Kidney epithelial cell (primary cell): Measurements from ENCODE around the gene TMEM234. TPM values are rescaled to one million over a fixed set of nuclear protein-coding genes. Genes with fewer than 3 reads are reported as not detected.

ENCODE experiments used
- DNase-seq: peaks from one replicate; pipeline ENCODE4 v3.0.0-alpha.2; 2010; ENCODE audit warnings: low read depth
- H3K27me3 ChIP-seq: 2 replicates; pipeline ENCODE4 v1.6.0; 2011; ENCODE audit warnings: low read length; ENCODE audit not compliant: control insufficient read depth, insufficient read depth
- H3K36me3 ChIP-seq: 2 replicates; pipeline ENCODE4 v1.5.1; 2011; ENCODE audit warnings: low read length; ENCODE audit not compliant: control insufficient read depth, insufficient read depth
- H3K4me3 ChIP-seq: 2 replicates; pipeline ENCODE4 v1.5.1; 2011; ENCODE audit warnings: low read depth, mild to moderate bottlenecking, control low read depth, low read length
- total RNA-seq: library from RNA; depleted of rRNA; stranded (reverse); fragments of >200 nt; gene quantifications from 2 replicates; pipeline ENCODE4 v1.2.3, GENCODE V29; 2015
- TF ChIP-seq, protein P1 (sequence below): IDR thresholded peaks from 2 replicates; pipeline ENCODE4 v1.5.1; 2011; ENCODE audit warnings: mild to moderate bottlenecking, moderate library complexity, low read length, control low read depth, inconsistent platforms; ENCODE audit not compliant: insufficient read depth, poor library complexity, severe bottlenecking

The TMEM234 gene
- total RNA-seq, 1 donor from 2014 or later = 21.1 TPM

DNA sequence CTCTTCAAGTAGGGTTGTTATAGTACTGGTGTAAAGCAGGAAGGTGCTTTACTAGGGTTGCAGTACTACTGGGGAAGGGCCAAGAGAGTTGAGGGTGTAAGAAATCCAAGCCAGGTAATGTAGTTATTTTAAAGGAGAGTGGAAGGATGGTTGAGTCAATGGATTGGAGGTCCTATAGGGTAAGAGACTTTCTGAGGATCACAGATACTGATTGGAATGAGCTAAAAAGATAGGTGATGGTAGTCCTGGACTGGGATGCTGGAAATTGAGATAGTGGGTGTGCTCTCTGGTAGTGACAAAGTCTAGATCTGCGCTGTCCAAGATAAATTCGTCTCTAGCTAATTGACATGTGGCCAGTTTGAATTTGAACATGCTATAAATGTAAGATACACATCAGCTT is 35.7 kb downstream of the TMEM234 start:
- TF ChIP-seq, protein P1, sequence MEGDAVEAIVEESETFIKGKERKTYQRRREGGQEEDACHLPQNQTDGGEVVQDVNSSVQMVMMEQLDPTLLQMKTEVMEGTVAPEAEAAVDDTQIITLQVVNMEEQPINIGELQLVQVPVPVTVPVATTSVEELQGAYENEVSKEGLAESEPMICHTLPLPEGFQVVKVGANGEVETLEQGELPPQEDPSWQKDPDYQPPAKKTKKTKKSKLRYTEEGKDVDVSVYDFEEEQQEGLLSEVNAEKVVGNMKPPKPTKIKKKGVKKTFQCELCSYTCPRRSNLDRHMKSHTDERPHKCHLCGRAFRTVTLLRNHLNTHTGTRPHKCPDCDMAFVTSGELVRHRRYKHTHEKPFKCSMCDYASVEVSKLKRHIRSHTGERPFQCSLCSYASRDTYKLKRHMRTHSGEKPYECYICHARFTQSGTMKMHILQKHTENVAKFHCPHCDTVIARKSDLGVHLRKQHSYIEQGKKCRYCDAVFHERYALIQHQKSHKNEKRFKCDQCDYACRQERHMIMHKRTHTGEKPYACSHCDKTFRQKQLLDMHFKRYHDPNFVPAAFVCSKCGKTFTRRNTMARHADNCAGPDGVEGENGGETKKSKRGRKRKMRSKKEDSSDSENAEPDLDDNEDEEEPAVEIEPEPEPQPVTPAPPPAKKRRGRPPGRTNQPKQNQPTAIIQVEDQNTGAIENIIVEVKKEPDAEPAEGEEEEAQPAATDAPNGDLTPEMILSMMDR = no peak
- Histone ChIP-seq H3K4me3 (no peak overlapping the region), H3K36me3 (peaks cover 11% of the 10 kb centered on the region), H3K27me3 (no peaks in the 10 kb centered on the region)
- DNase-seq = no peak

DNA sequence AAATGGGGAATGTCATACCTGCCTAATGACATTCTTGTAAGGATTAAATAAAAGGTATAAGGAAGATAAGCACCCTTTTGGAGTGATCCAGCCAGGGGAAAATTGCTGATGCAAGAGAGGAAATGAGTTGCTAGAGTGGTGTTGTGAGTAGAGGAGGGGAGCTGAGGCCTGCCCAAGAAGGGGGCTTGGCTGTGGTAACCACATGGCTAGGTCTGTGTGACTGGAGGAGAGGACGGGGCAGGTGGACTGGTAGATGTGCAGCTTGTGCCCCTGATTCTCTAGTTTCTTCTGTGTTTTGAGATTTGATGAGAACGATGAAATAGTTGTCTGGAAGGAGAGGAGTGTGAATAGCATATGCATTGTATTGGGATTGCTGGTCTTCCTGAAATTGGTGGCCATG is 36.1 kb downstream of the TMEM234 start:
- no peak for DNase-seq
- TF ChIP-seq, protein P1 = no peak
- Histone ChIP-seq H3K4me3 (no peak overlapping the region), H3K27me3 (no peaks in the 10 kb centered on the region), H3K36me3 (peaks cover 10% of the 10 kb centered on the region)

DNA sequence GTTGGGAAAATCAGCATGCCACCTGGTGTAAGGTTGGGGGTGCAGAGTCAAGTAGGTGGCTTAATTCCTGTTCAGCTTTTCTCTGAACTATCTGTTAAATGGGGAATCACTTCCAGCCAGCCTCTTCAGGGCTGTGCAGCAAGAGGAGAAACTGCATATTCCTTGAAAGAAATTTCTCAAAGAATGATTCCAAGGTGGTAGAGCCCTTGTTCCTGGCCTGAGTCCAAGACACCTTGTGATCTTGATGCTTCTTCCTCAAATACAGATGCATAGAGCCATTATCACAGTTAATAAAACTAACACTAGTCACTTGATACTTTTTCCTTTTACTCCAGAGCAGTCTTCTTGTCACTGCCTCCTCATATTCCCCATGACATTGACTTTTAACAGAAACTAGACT is 37.5 kb downstream of the TMEM234 start:
- TF ChIP-seq, protein P1 = no peak

GRCh38 chr1:32182060-32182459 is 40.1 kb downstream of the TMEM234 start:
- Histone ChIP-seq H3K36me3 (peaks cover 2% of the 10 kb centered on the region), H3K4me3 (no peak overlapping the region), H3K27me3 (no peaks in the 10 kb centered on the region)
- no peak for DNase-seq
- TF ChIP-seq, protein P1 = no peak

More for the DNA sequence above, 37.5 kb downstream of the TMEM234 start:
- H3K4me3 ChIP-seq = no peak overlapping the region
- no peak for DNase-seq
- no peaks in the 10 kb centered on the region for H3K27me3 ChIP-seq
- peaks cover 6% of the 10 kb centered on the region for H3K36me3 ChIP-seq

GRCh38 chr1:32181563-32181962 is 40.6 kb downstream of the TMEM234 start:
- DNase-seq = no peak
- TF ChIP-seq, protein P1 = no peak
- H3K36me3 ChIP-seq = peaks cover 1% of the 10 kb centered on the region
- H3K27me3 ChIP-seq = no peaks in the 10 kb centered on the region
- no peak overlapping the region for H3K4me3 ChIP-seq

DNA sequence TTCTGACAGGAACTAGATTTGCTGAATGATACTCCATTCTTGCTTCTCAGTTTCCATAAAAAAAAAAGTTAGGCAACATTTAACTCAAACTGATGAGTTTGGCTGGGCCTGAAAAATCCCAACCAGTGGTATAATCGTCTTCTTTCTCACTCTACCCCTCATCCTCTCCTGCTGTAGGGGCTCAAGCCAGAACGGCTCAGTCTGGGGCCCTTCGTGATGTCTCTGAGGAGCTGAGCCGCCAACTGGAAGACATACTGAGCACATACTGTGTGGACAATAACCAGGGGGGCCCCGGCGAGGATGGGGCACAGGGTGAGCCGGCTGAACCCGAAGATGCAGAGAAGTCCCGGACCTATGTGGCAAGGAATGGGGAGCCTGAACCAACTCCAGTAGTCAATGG is 41.1 kb downstream of the TMEM234 start:
- TF ChIP-seq, protein P1 = no peak
- Histone ChIP-seq H3K27me3 (no peaks in the 10 kb centered on the region), H3K4me3 (peak overlapping the region; percentile 59), H3K36me3 (no peaks in the 10 kb centered on the region)
- DNase-seq = no peak
